GM12872 (cell line): ENCODE measurements around the gene SLC9A3.

Experiments
- CTCF ChIP-seq: IDR thresholded peaks from 3 replicates; pipeline ENCODE4 v1.5.1; 2011; ENCODE audit warnings: low read depth, mild to moderate bottlenecking, low read length, moderate library complexity; ENCODE audit not compliant: insufficient read depth

Gene SLC9A3

GRCh38 chr5:540071-540905 is 16.0 kb upstream of the SLC9A3 start:
- no peak for TF ChIP-seq CTCF

- TF ChIP-seq CTCF: no peak
These were observed 15.3 kb upstream of the SLC9A3 start for GRCh38 chr5:539469-540070.

- TF ChIP-seq CTCF: no peak
These were observed 14.7 kb upstream of the SLC9A3 start for GRCh38 chr5:538801-539468.

GRCh38 chr5:538271-538771 is 14.1 kb upstream of the SLC9A3 start:
- TF ChIP-seq CTCF: no peak

- TF ChIP-seq CTCF: no peak
These were observed 13.4 kb upstream of the SLC9A3 start for GRCh38 chr5:537621-538071.

GRCh38 chr5:537098-537497 is 12.8 kb upstream of the SLC9A3 start:
- no peak for TF ChIP-seq CTCF
